PC-9 (cell line): ENCODE data around the gene RHOBTB3. TPM values are rescaled to one million over a fixed set of nuclear protein-coding genes. Genes with fewer than 3 reads are reported as not detected.
A peak's percentile ranks its signal among the peaks of the same experiment; 100 is the strongest.

Experiments
- BruUV-seq: library from RNA; stranded (reverse); fragments of 400-500 nt; replicated peaks from 2 replicates; lab custom pipeline; 2021; lab: Mats Ljungman, UMichigan
- CTCF ChIA-PET: fragments of 300-600 bp; sonication (Branson Sonifier 250); formaldehyde crosslinking; loops from one replicate; lab custom pipeline; 2022; ENCODE audit warnings: antibody characterized with exemption; lab: Charles Lee
- POLR2A ChIA-PET: fragments of 300-600 bp; sonication (Branson Sonifier 250); formaldehyde crosslinking; loops from one replicate; lab custom pipeline; 2022; ENCODE audit warnings: antibody characterized with exemption; ENCODE audit not compliant: unreplicated experiment; lab: Charles Lee
- DNase-seq, 2 experiments: peaks; one replicate each; pipeline versions ENCODE4 v3.0.0 to v3.0.0-alpha.2; 2015 to 2022; ENCODE audit warnings: mixed read lengths in 1 of 2
- H2AFZ ChIP-seq: fragments of 200-600 bp; sonication (generic); 2 replicates; pipeline ENCODE4 v1.8.1; 2017; ENCODE audit warnings: antibody characterized with exemption
- H3F3A ChIP-seq: fragments of 200-600 bp; sonication (generic); 2 replicates; pipeline ENCODE4 v1.8.1; 2017; ENCODE audit warnings: antibody characterized with exemption, mild to moderate bottlenecking, low read depth; ENCODE audit not compliant: insufficient read depth
- H3K27ac ChIP-seq: fragments of 200-600 bp; sonication (generic); 2 replicates; pipeline ENCODE4 v1.6.1; 2016; ENCODE audit warnings: mixed run types
- H3K27me3 ChIP-seq: fragments of 200-600 bp; sonication (generic); 2 replicates; pipeline ENCODE4 v1.6.1; 2016; ENCODE audit warnings: low read depth, mixed run types; ENCODE audit not compliant: insufficient read depth
- H3K36me3 ChIP-seq: fragments of 200-600 bp; sonication (generic); 2 replicates; pipeline ENCODE4 v1.6.1; 2016; ENCODE audit warnings: low read depth, mixed run types
- H3K4me1 ChIP-seq: fragments of 200-600 bp; sonication (generic); replicated peaks from 2 replicates; pipeline ENCODE4 v1.6.1; 2016; ENCODE audit warnings: mixed run types; ENCODE audit not compliant: insufficient read depth
- H3K4me2 ChIP-seq: fragments of 200-600 bp; sonication (generic); 2 replicates; pipeline ENCODE4 v1.6.1; 2017; ENCODE audit warnings: mixed run types
- H3K4me3 ChIP-seq: fragments of 200-600 bp; sonication (generic); 2 replicates; pipeline ENCODE4 v1.6.1; 2016; ENCODE audit warnings: mixed run types
- H3K79me2 ChIP-seq: fragments of 200-600 bp; sonication (generic); 2 replicates; pipeline ENCODE4 v1.6.1; 2017; ENCODE audit warnings: low read depth, mixed run types
- H3K9me2 ChIP-seq: fragments of 200-600 bp; sonication (generic); 2 replicates; pipeline ENCODE4 v1.8.1; 2017; ENCODE audit warnings: mild to moderate bottlenecking; ENCODE audit not compliant: insufficient read depth
- H3K9me3 ChIP-seq: fragments of 200-600 bp; sonication (generic); 2 replicates; pipeline ENCODE4 v1.8.1; 2016; ENCODE audit warnings: low read depth; ENCODE audit not compliant: insufficient read depth
- H4K20me1 ChIP-seq: fragments of 200-600 bp; sonication (generic); 2 replicates; pipeline ENCODE4 v1.8.1; 2017; ENCODE audit not compliant: insufficient read depth
- CTCF ChIP-seq: fragments of 200-600 bp; sonication (generic); conservative IDR thresholded peaks from 2 replicates; pipeline ENCODE4 v1.6.1; 2017; ENCODE audit warnings: mixed run types, antibody characterized with exemption, mild to moderate bottlenecking, moderate library complexity
- EZH2 ChIP-seq: fragments of 200-600 bp; sonication (generic); IDR thresholded peaks from 2 replicates; pipeline ENCODE4 v1.8.0; 2017; ENCODE audit warnings: antibody characterized with exemption, low read depth
- intact Hi-C: fragments of 100-400 bp; cut with micrococcal nuclease; formaldehyde crosslinking; loops from one replicate; pipeline ENCODE4 v1.10.0; 2022; ENCODE audit not compliant: unreplicated experiment
- total RNA-seq: library from RNA; stranded (reverse); gene quantifications from 2 replicates; pipeline ENCODE4 v1.2.3, GENCODE V29; 2021

Gene RHOBTB3
- total RNA-seq, 1 experiment from 2014 or later, result 87.6 TPM

GRCh38 chr5:95782181-95782580 is 51.0 kb downstream of the RHOBTB3 start:
- no peaks in the 10 kb centered on the region for H3K79me2 ChIP-seq
- no peak overlapping the region for H3K27ac ChIP-seq
- no peaks in the 10 kb centered on the region for H3K27me3 ChIP-seq
- POLR2A ChIA-PET, result interaction anchor here (0.6 kb wide), 1 partner anchor 51 kb away, joined by 5 read pairs; no protein-coding TSS in a partner anchor
- H3F3A ChIP-seq, result peaks cover 7% of the 10 kb centered on the region; the same call in 1 of the 2 replicates
- H3K4me1 ChIP-seq, result no peaks in the 10 kb centered on the region
- no peak for DNase-seq
- H2AFZ ChIP-seq, result no peak overlapping the region
- H3K9me3 ChIP-seq, result no peaks in the 10 kb centered on the region
- H3K4me3 ChIP-seq, result no peak overlapping the region
- peaks cover 9% of the 10 kb centered on the region; the same call in 1 of the 2 replicates for H3K36me3 ChIP-seq
- no peaks in the 10 kb centered on the region for H3K9me2 ChIP-seq
- BruUV-seq, result no TSS peak
- H4K20me1 ChIP-seq, result no peaks in the 10 kb centered on the region
- intact Hi-C loops, result loop anchor here (5.0 kb wide), 2 partner anchors 555 to 820 kb away; no protein-coding TSS in a partner anchor
- no peak for TF ChIP-seq EZH2
- no peak for TF ChIP-seq CTCF
- CTCF ChIA-PET, result interaction anchor here (0.6 to 2.2 kb wide), 6 partner anchors 61 to 139 kb away, joined by 3 to 20 read pairs (median 3); no protein-coding TSS in a partner anchor
- H3K4me2 ChIP-seq, result no peak overlapping the region

GRCh38 chr5:95783661-95784060 is 52.5 kb downstream of the RHOBTB3 start:
- intact Hi-C loops, result loop anchor here (5.0 kb wide), 2 partner anchors 554 to 819 kb away; no protein-coding TSS in a partner anchor
- no peak overlapping the region for H3K27ac ChIP-seq
- no peaks in the 10 kb centered on the region for H3K27me3 ChIP-seq
- no peaks in the 10 kb centered on the region for H3K79me2 ChIP-seq
- TF ChIP-seq CTCF (no peak), EZH2 (no peak)
- BruUV-seq, result no TSS peak
- no peak overlapping the region for H3K4me3 ChIP-seq
- CTCF ChIA-PET, result no interaction called here
- no peaks in the 10 kb centered on the region for H3K9me3 ChIP-seq
- DNase-seq, result no peak
- H3K4me2 ChIP-seq, result no peak overlapping the region
- H2AFZ ChIP-seq, result no peak overlapping the region
- H4K20me1 ChIP-seq, result no peaks in the 10 kb centered on the region
- no peaks in the 10 kb centered on the region for H3K9me2 ChIP-seq
- H3K4me1 ChIP-seq, result no peaks in the 10 kb centered on the region
- peaks cover 7% of the 10 kb centered on the region; the same call in 1 of the 2 replicates for H3F3A ChIP-seq
- H3K36me3 ChIP-seq, result peaks cover 9% of the 10 kb centered on the region; the same call in 1 of the 2 replicates
- POLR2A ChIA-PET, result no interaction called here

- no peaks in the 10 kb centered on the region for H3K27me3 ChIP-seq
- DNase-seq, result no peak
- intact Hi-C loops, result loop anchor here (5.0 kb wide), 2 partner anchors 553 to 818 kb away; no protein-coding TSS in a partner anchor
- H3K27ac ChIP-seq, result no peak overlapping the region
- CTCF ChIA-PET, result interaction anchor here (0.6 kb wide), 1 partner anchor 16 kb away, joined by 3 read pairs; no protein-coding TSS in a partner anchor
- POLR2A ChIA-PET, result no interaction called here
- H3F3A ChIP-seq, result peaks cover 7% of the 10 kb centered on the region; the same call in 1 of the 2 replicates
- H4K20me1 ChIP-seq, result no peaks in the 10 kb centered on the region
- TSS peak; percentile 7 for BruUV-seq
- peaks cover 9% of the 10 kb centered on the region; the same call in 1 of the 2 replicates for H3K36me3 ChIP-seq
- no peak for TF ChIP-seq CTCF
- no peak for TF ChIP-seq EZH2
- no peak overlapping the region for H2AFZ ChIP-seq
- no peak overlapping the region for H3K4me3 ChIP-seq
- no peaks in the 10 kb centered on the region for H3K9me2 ChIP-seq
- no peaks in the 10 kb centered on the region for H3K9me3 ChIP-seq
- H3K4me1 ChIP-seq, result no peaks in the 10 kb centered on the region
- no peaks in the 10 kb centered on the region for H3K79me2 ChIP-seq
- no peak overlapping the region for H3K4me2 ChIP-seq
Observed at GRCh38 chr5:95784514-95785302, 53.6 kb downstream of the RHOBTB3 start.
